GM23338 (cell line): ENCODE measurements around the gene OGG1. TPM values are rescaled to one million over a fixed set of nuclear protein-coding genes. Genes with fewer than 3 reads are reported as not detected.

Experiments
- ATAC-seq: fragments of 200-7000 bp; cut with Tn5 transposase; 3 replicates; pipeline ENCODE4 v1.9.1; 2020
- DNase-seq: peaks from one replicate; pipeline ENCODE4 v3.0.0-alpha.2; 2015; ENCODE audit warnings: low spot score
- H2AFZ ChIP-seq: fragments of 200-600 bp; sonication (generic); 2 replicates; pipeline ENCODE4 v1.8.0; 2016; ENCODE audit warnings: antibody characterized with exemption, mild to moderate bottlenecking, moderate library complexity
- H3F3A ChIP-seq: fragments of 200-600 bp; sonication (generic); replicated peaks from 2 replicates; pipeline ENCODE4 v1.8.0; 2017; ENCODE audit warnings: antibody characterized with exemption, mixed run types, low read depth
- H3K27ac ChIP-seq: fragments of 200-600 bp; sonication (generic); 2 replicates; pipeline ENCODE4 v1.6.1; 2016; ENCODE audit warnings: low read depth
- H3K27me3 ChIP-seq: fragments of 200-600 bp; sonication (generic); 2 replicates; pipeline ENCODE4 v1.8.0; 2016; ENCODE audit warnings: mild to moderate bottlenecking, mixed run types, moderate library complexity; ENCODE audit not compliant: insufficient read depth
- H3K36me3 ChIP-seq: fragments of 200-600 bp; sonication (generic); 2 replicates; pipeline ENCODE4 v1.8.0; 2016; ENCODE audit warnings: mild to moderate bottlenecking; ENCODE audit not compliant: insufficient read depth
- H3K4me1 ChIP-seq: fragments of 200-600 bp; sonication (generic); 2 replicates; pipeline ENCODE4 v1.8.0; 2016; ENCODE audit warnings: mild to moderate bottlenecking, moderate library complexity; ENCODE audit not compliant: insufficient read depth
- H3K4me2 ChIP-seq: fragments of 200-600 bp; sonication (generic); 2 replicates; pipeline ENCODE4 v1.7.1; 2017; ENCODE audit warnings: mixed run types
- H3K4me3 ChIP-seq: fragments of 200-600 bp; sonication (generic); 2 replicates; pipeline ENCODE4 v1.6.1; 2016; ENCODE audit warnings: mixed run types
- H3K79me2 ChIP-seq: fragments of 200-600 bp; sonication (generic); replicated peaks from 2 replicates; pipeline ENCODE4 v1.8.0; 2017; ENCODE audit warnings: mild to moderate bottlenecking; ENCODE audit not compliant: insufficient read depth
- H3K9me2 ChIP-seq: fragments of 200-600 bp; sonication (generic); 2 replicates; pipeline ENCODE4 v1.8.0; 2017; ENCODE audit not compliant: insufficient read depth
- H4K20me1 ChIP-seq: fragments of 200-600 bp; sonication (generic); replicated peaks from 2 replicates; pipeline ENCODE4 v1.8.0; 2017; ENCODE audit warnings: mild to moderate bottlenecking; ENCODE audit not compliant: insufficient read depth
- H3K27ac Mint-ChIP-seq: 2 replicates; pipeline ENCODE4 v1.8.0; 2020; ENCODE audit warnings: inconsistent platforms, mild to moderate bottlenecking, moderate library complexity, mixed read lengths
- H3K27me3 Mint-ChIP-seq: 3 replicates; pipeline ENCODE4 v1.8.0; 2022; ENCODE audit warnings: low read depth, mild to moderate bottlenecking, moderate library complexity, mixed read lengths, inconsistent platforms; ENCODE audit not compliant: insufficient read depth, poor library complexity
- H3K36me3 Mint-ChIP-seq: 3 replicates; pipeline ENCODE4 v1.8.0; 2021; ENCODE audit warnings: low read depth, mild to moderate bottlenecking, inconsistent platforms, moderate library complexity, mixed read lengths
- H3K4me1 Mint-ChIP-seq: 3 replicates; pipeline ENCODE4 v1.8.0; 2020; ENCODE audit warnings: mild to moderate bottlenecking, inconsistent platforms, mixed read lengths
- H3K4me3 Mint-ChIP-seq: 3 replicates; pipeline ENCODE4 v1.8.0; 2021; ENCODE audit warnings: moderate library complexity, mild to moderate bottlenecking, inconsistent platforms, mixed read lengths
- H3K9me3 Mint-ChIP-seq: 3 replicates; pipeline ENCODE4 v1.8.0; 2020; ENCODE audit warnings: moderate library complexity, mild to moderate bottlenecking, inconsistent platforms, mixed read lengths
- CREB1 ChIP-seq: fragments of 250-450 bp; sonication (Bioruptor Pico); IDR thresholded peaks from 2 replicates; pipeline ENCODE4 v1.5.0; 2020; ENCODE audit warnings: low read depth, mild to moderate bottlenecking, moderate library complexity
- CTCF ChIP-seq, 2 experiments: fragments of 200-600 bp in 1 of 2; sonication (generic) in 1 of 2; conservative IDR thresholded peaks; 2 replicates each; pipeline versions ENCODE4 v1.5.1 to v1.6.1; 2016 to 2017; ENCODE audit warnings: antibody characterized with exemption in 2 of 2, low read depth in 2 of 2, mild to moderate bottlenecking in 2 of 2, moderate library complexity in 1 of 2
- EZH2 ChIP-seq: fragments of 200-600 bp; sonication (generic); IDR thresholded peaks from one replicate; pipeline ENCODE4 v1.8.0; 2017; ENCODE audit warnings: antibody characterized with exemption, mild to moderate bottlenecking, low read depth; ENCODE audit not compliant: unreplicated experiment
- EZH2phosphoT487 ChIP-seq: fragments of 200-600 bp; sonication (generic); IDR thresholded peaks from one replicate; pipeline ENCODE4 v1.8.1; 2018; ENCODE audit warnings: antibody characterized with exemption; ENCODE audit not compliant: unreplicated experiment
- JUNB ChIP-seq: IDR thresholded peaks from one replicate; pipeline ENCODE4 v1.6.1; 2016; ENCODE audit warnings: antibody characterized with exemption; ENCODE audit not compliant: unreplicated experiment
- NANOG ChIP-seq: IDR thresholded peaks from 2 replicates; pipeline ENCODE4 v1.6.1; 2016; ENCODE audit warnings: antibody characterized with exemption, borderline replicate concordance
- POLR2AphosphoS5 ChIP-seq: IDR thresholded peaks from 2 replicates; pipeline ENCODE4 v1.6.1; 2016; ENCODE audit warnings: antibody characterized with exemption, low read depth
- REST ChIP-seq: IDR thresholded peaks from one replicate; pipeline ENCODE4 v1.6.1; 2018; ENCODE audit warnings: antibody characterized with exemption; ENCODE audit not compliant: unreplicated experiment
- STAT1 ChIP-seq: IDR thresholded peaks from one replicate; pipeline ENCODE4 v1.6.1; 2016; ENCODE audit warnings: antibody characterized with exemption; ENCODE audit not compliant: unreplicated experiment
- ZNF114 ChIP-seq: fragments of 250-450 bp; sonication (Bioruptor Pico); IDR thresholded peaks from 2 replicates; pipeline ENCODE4 v1.5.0; 2020; ENCODE audit warnings: mild to moderate bottlenecking, moderate library complexity
- polyA plus RNA-seq: library from polyadenylated mRNA; unstranded; fragments of >200 nt; fragmentation: Nextera tagmentation; extraction: Ambion mirVana; gene quantifications from 2 replicates; pipeline ENCODE4 v1.2.1, GENCODE V29; 2016
- total RNA-seq: library from RNA; depleted of rRNA; stranded (reverse); fragments of >200 nt; shearing (Covaris generic); gene quantifications from 2 replicates; pipeline ENCODE4 v1.2.3, GENCODE V29; 2014
- TF ChIP-seq, protein P1 (sequence below): fragments of 250-450 bp; sonication (Bioruptor Pico); IDR thresholded peaks from 2 replicates; pipeline ENCODE4 v1.5.0; 2020; ENCODE audit warnings: mild to moderate bottlenecking, moderate library complexity

Gene OGG1
- total and polyA plus RNA-seq, 2 experiments from 2014 or later: 20.6 to 27.6 TPM

DNA sequence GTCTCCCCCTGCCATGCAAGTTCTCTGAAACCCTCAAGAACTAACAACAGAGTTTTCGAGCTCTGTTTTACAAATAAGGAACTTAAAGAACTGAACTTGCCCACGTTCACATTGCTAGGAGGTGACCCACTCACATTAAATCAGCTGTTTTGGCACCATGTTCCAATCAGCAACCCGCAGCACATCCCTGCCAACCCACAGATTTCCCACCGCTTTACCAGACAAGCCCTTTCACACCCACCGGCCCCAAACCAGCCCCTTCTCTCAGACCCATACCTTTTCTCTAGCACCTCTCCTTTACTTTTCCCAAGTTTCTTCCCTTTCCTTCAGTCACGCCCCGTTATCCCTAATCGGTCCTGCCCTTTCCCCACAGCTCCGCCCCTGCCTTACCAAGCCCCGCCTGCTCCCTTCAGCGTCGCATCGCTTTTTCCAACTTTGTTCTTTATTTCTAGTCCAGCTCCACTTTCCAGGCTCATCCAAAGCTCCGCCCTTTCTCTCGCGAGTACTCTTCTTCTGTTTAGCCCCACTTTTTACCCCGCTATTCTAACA is 19.0 kb upstream of the OGG1 start (continued):
- no peak for TF ChIP-seq STAT1

- peak within 1 kb of the TSS; percentile 94 for H2AFZ ChIP-seq
- no peaks in the 10 kb centered on the region for H3K9me2 ChIP-seq
- ATAC-seq: peak; percentile 91
- TF ChIP-seq ZNF114 (CRISPR knock-in tag): no peak
- TF ChIP-seq JUNB: no peak
- no peak for TF ChIP-seq REST
- no peak for TF ChIP-seq STAT1
- peak; percentile 82 for TF ChIP-seq POLR2AphosphoS5
- TF ChIP-seq CREB1: peak; percentile 78
- no peak for TF ChIP-seq EZH2
- no peak for TF ChIP-seq EZH2phosphoT487
- no peak for TF ChIP-seq CTCF (conservative IDR thresholded peaks at IDR 0.05; ENCODE audit: low read depth in 2 of 2)
- no peak for TF ChIP-seq NANOG
- TF ChIP-seq, protein P1, sequence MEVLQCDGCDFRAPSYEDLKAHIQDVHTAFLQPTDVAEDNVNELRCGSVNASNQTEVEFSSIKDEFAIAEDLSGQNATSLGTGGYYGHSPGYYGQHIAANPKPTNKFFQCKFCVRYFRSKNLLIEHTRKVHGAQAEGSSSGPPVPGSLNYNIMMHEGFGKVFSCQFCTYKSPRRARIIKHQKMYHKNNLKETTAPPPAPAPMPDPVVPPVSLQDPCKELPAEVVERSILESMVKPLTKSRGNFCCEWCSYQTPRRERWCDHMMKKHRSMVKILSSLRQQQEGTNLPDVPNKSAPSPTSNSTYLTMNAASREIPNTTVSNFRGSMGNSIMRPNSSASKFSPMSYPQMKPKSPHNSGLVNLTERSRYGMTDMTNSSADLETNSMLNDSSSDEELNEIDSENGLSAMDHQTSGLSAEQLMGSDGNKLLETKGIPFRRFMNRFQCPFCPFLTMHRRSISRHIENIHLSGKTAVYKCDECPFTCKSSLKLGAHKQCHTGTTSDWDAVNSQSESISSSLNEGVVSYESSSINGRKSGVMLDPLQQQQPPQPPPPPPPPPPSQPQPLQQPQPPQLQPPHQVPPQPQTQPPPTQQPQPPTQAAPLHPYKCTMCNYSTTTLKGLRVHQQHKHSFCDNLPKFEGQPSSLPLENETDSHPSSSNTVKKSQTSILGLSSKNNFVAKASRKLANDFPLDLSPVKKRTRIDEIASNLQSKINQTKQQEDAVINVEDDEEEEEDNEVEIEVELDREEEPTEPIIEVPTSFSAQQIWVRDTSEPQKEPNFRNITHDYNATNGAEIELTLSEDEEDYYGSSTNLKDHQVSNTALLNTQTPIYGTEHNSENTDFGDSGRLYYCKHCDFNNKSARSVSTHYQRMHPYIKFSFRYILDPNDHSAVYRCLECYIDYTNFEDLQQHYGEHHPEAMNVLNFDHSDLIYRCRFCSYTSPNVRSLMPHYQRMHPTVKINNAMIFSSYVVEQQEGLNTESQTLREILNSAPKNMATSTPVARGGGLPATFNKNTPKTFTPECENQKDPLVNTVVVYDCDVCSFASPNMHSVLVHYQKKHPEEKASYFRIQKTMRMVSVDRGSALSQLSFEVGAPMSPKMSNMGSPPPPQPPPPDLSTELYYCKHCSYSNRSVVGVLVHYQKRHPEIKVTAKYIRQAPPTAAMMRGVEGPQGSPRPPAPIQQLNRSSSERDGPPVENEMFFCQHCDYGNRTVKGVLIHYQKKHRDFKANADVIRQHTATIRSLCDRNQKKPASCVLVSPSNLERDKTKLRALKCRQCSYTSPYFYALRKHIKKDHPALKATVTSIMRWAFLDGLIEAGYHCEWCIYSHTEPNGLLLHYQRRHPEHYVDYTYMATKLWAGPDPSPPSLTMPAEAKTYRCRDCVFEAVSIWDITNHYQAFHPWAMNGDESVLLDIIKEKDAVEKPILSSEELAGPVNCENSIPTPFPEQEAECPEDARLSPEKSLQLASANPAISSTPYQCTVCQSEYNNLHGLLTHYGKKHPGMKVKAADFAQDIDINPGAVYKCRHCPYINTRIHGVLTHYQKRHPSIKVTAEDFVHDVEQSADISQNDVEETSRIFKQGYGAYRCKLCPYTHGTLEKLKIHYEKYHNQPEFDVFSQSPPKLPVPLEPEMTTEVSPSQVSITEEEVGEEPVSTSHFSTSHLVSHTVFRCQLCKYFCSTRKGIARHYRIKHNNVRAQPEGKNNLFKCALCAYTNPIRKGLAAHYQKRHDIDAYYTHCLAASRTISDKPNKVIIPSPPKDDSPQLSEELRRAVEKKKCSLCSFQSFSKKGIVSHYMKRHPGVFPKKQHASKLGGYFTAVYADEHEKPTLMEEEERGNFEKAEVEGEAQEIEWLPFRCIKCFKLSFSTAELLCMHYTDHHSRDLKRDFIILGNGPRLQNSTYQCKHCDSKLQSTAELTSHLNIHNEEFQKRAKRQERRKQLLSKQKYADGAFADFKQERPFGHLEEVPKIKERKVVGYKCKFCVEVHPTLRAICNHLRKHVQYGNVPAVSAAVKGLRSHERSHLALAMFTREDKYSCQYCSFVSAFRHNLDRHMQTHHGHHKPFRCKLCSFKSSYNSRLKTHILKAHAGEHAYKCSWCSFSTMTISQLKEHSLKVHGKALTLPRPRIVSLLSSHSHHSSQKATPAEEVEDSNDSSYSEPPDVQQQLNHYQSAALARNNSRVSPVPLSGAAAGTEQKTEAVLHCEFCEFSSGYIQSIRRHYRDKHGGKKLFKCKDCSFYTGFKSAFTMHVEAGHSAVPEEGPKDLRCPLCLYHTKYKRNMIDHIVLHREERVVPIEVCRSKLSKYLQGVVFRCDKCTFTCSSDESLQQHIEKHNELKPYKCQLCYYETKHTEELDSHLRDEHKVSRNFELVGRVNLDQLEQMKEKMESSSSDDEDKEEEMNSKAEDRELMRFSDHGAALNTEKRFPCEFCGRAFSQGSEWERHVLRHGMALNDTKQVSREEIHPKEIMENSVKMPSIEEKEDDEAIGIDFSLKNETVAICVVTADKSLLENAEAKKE: no peak
Measured at GRCh38 chr3:9731206-9732079, 18.3 kb upstream of the OGG1 start, which contains the start of gene BRPF1. Gene BRPF1 (plus strand): TSS chr3:9731735. CDS start chr3:9734141, 2,406 bp downstream.

More at GRCh38 chr3:9731206-9732079, 18.3 kb upstream of the OGG1 start, which contains the start of gene BRPF1:
- H3K27ac ChIP-seq: peak within 1 kb of the TSS; percentile 97
- H3K79me2 ChIP-seq: peaks cover 36% of the 10 kb centered on the region
- 0 out of 2 replicates have a peak, but pooled peaks cover 8% of the 10 kb centered on the region for H3F3A ChIP-seq
- H3K36me3 ChIP-seq: peaks cover 9% of the 10 kb centered on the region
- H3K4me3 Mint-ChIP-seq: peak within 1 kb of the TSS; percentile 81
- DNase-seq: peak; percentile 100
- H3K27me3 ChIP-seq: no peaks in the 10 kb centered on the region
- peaks cover 25% of the 10 kb centered on the region for H4K20me1 ChIP-seq
- H3K27ac Mint-ChIP-seq: peak within 1 kb of the TSS; percentile 99
- no peaks in the 10 kb centered on the region for H3K9me3 Mint-ChIP-seq
- peaks cover 25% of the 10 kb centered on the region for H3K4me1 Mint-ChIP-seq
- H3K4me3 ChIP-seq: peak within 1 kb of the TSS; percentile 91
- peak within 1 kb of the TSS; percentile 98 for H3K4me2 ChIP-seq
- H3K4me1 ChIP-seq: peaks cover 16% of the 10 kb centered on the region
- H3K36me3 Mint-ChIP-seq: peaks cover 27% of the 10 kb centered on the region
- peaks cover 4% of the 10 kb centered on the region for H3K27me3 Mint-ChIP-seq
